GM19193 (cell line): ENCODE measurements around the gene GPR78.

ENCODE experiments used
- POLR2A ChIP-seq: IDR thresholded peaks from 4 replicates; pipeline ENCODE4 v1.6.1; 2011; ENCODE audit not compliant: insufficient read depth, insufficient read length; ENCODE audit errors: extremely low read depth

The GPR78 gene

GRCh38 chr4:8542776-8543525 lies 37.2 kb upstream of the GPR78 start:
- TF ChIP-seq POLR2A = no peak

GRCh38 chr4:8543623-8544022 lies 36.6 kb upstream of the GPR78 start:
- no peak for TF ChIP-seq POLR2A

- no peak for TF ChIP-seq POLR2A
Measured at GRCh38 chr4:8544282-8544681, 35.9 kb upstream of the GPR78 start.

- no peak for TF ChIP-seq POLR2A
Measured at GRCh38 chr4:8544741-8545438, 35.3 kb upstream of the GPR78 start.

- TF ChIP-seq POLR2A = no peak
Measured at GRCh38 chr4:8545439-8545765, 34.8 kb upstream of the GPR78 start.

DNA sequence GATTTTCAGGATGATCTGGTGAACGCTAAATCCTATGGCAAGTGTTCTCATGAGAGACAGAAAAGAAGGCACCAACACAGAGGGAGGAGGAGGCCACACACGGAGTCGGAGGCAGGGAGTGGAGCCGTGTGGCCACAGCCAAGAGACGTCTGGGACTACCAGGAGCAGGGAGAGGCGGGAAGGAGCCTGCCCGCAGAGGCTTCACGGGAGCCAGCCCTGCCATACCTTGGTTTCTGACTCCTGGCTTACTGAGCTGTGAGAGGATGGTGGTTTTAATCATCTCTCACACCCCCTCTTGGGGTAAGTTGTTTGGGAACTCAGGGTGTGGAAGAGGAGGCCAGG lies 33.5 kb upstream of the GPR78 start:
- TF ChIP-seq POLR2A = no peak

DNA sequence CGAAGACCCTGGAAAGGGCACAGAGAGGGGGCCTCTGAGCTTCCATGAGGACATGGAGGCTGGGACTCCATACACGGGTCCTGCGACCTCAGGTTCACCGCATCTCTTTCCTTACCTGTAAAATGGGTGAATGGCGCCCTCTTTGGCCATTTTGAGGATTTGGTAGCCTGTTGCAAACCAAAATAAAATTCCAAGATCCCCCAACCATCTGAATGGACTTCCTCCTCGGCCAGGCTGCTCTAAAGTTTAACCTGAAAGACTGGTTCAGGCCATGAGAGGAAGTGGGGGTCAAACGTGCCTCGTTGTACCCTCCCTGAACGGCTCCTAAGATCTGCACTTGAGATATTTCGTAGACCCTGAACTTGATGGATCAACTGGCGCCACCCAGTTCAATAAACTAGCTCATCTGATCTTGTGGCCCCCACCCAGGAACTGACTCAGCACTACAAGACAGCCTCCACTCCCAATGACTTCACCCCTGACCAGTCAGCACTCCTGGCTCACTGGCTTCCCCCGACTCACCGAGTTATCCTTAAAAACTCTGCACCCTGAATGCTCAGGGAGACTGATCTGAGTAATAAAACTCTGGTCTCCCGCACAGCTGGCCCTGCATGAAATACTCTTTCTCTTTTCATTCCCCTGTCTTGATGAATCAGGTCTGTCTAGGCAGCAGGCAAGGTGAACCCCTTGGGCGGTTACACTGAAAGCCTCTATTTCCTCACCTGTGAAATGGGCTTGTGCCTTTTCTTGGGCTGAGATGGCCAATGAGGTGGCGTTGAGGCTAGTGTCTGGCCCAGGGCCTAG lies 32.9 kb upstream of the GPR78 start:
- no peak for TF ChIP-seq POLR2A

- no peak for TF ChIP-seq POLR2A
Measured at GRCh38 chr4:8547912-8548730, 32.1 kb upstream of the GPR78 start.

DNA sequence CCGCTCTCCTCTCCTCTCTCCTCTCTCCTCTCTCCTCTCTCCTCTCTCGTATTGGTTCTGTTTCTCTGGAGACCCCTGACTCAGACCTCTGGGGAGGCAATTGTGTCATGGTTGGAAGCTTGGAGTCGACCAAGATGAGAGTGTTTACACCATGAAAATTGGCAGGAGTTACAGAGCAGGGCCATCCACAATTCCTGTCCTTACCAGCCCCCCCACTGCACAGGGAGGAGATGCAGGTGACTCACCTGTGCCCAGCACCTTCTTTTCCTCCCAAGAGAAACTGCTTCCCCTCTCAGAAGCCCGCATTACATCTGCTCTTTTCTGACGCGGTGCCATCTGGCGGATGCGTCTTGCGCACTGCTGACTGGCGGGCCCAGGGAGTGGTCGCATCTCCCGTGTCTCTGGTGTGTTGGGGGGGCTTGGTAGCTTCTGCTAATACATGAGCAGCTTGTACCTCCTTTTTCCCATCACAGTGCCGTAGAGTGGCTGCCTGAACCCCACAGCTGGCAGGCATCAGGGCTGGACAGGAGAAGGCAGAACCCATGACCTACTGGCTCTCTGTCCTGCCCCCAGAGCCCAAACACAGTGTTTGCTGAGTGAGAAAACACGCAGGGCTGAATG lies 31.4 kb upstream of the GPR78 start:
- TF ChIP-seq POLR2A = no peak

DNA sequence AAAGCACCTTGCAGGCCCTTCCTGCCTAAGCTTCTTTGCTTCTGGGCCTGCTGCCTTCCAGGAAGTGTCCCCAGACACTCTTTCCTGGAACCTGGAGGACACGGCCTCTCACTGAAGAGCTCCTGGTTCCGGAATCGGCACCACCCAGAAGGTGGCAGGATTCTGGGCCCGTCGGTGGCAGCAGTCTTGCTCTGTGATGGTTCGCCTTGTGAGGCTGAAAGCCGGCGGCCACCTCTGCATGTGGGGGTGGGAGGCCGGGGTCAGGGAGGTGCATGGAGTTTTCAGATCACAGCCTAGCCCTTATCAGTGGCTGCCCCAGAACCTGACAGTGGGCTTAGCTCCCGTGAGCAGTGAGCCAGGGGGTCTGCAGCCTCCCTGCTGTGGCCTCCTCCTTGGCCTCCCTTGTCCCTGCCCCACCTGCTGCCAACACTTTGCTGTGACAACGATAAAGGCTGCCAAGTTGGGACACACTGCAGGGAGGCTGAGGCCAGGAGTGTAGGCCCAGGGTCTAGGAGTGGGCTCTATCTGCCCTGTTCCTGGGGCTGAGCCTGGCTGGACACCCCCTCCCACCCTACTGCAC lies 30.8 kb upstream of the GPR78 start:
- TF ChIP-seq POLR2A = no peak

GRCh38 chr4:8550691-8551090 lies 29.5 kb upstream of the GPR78 start:
- no peak for TF ChIP-seq POLR2A

DNA sequence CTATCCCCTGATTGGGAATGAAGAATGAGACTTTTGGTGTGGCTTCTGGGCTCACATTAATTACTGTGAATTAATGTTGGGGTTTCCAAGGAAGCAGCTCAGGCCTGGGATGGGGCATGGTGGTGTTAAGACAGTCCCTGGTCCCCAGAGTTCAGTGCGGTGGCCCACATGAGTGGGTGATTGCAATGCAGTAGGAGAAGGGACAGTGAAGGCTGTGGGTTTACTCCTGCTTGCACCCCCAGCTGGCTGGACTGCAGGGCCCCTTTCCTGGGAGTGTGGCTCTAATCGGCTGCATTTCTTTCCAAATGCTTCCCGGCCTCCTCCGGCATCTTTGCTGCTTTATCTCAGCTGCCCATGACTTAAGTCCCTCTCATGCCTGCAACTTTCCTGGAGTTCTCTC lies 28.2 kb upstream of the GPR78 start:
- no peak for TF ChIP-seq POLR2A

- no peak for TF ChIP-seq POLR2A
Measured at GRCh38 chr4:8552581-8553205, 27.5 kb upstream of the GPR78 start.

- TF ChIP-seq POLR2A = no peak
Measured at GRCh38 chr4:8553216-8553615, 27.0 kb upstream of the GPR78 start.
